ENCODE measurements around the gene APBA2.

Gene APBA2

GRCh38 chr15:28917791-28918140, 32.0 kb downstream of the APBA2 start:
- DNase-seq, result no peak

GRCh38 chr15:28918141-28918983, 32.6 kb downstream of the APBA2 start:
- DNase-seq, result no peak

- DNase-seq, result no peak
These were observed 33.4 kb downstream of the APBA2 start for GRCh38 chr15:28919201-28919635.

- DNase-seq, result no peak
These were observed 34.2 kb downstream of the APBA2 start for GRCh38 chr15:28919679-28920655.

GRCh38 chr15:28920781-28921331, 35.1 kb downstream of the APBA2 start:
- DNase-seq, result no peak

- DNase-seq, result no peak
These were observed 35.6 kb downstream of the APBA2 start for GRCh38 chr15:28921336-28921735.

GRCh38 chr15:28921919-28922706, 36.3 kb downstream of the APBA2 start:
- no peak for DNase-seq

GRCh38 chr15:28922707-28923012, 36.9 kb downstream of the APBA2 start:
- DNase-seq, result no peak

- DNase-seq, result no peak
These were observed 38.0 kb downstream of the APBA2 start for GRCh38 chr15:28923726-28924280.

- no peak for DNase-seq
These were observed 41.3 kb downstream of the APBA2 start for GRCh38 chr15:28927043-28927442.

- DNase-seq, result peak; percentile 51
These were observed 43.4 kb downstream of the APBA2 start for GRCh38 chr15:28929200-28929599.

GRCh38 chr15:28930011-28930410, 44.2 kb downstream of the APBA2 start:
- no peak for DNase-seq

- no peak for DNase-seq
These were observed 44.9 kb downstream of the APBA2 start for GRCh38 chr15:28930476-28931291.

- DNase-seq, result no peak
These were observed 46.1 kb downstream of the APBA2 start for GRCh38 chr15:28931828-28932227.

GRCh38 chr15:28932361-28932760, 46.6 kb downstream of the APBA2 start:
- no peak for DNase-seq

GRCh38 chr15:28933710-28934445, 48.1 kb downstream of the APBA2 start:
- DNase-seq, result no peak

GRCh38 chr15:28934645-28935044, 48.9 kb downstream of the APBA2 start:
- no peak for DNase-seq

- DNase-seq, result no peak
These were observed 49.5 kb downstream of the APBA2 start for GRCh38 chr15:28935316-28935715.

- no peak for DNase-seq
These were observed 50.3 kb downstream of the APBA2 start for GRCh38 chr15:28936081-28936480.

- no peak for DNase-seq
These were observed 50.7 kb downstream of the APBA2 start for GRCh38 chr15:28936481-28936881.

GRCh38 chr15:28937271-28937670, 51.5 kb downstream of the APBA2 start:
- no peak for DNase-seq
